ENCODE results near the gene LPAR3.
"Not testable (repeated sequence)": the region's sequence is repeated elsewhere in the genome, so short reads cannot be mapped to it uniquely, and the experiment has no call there.

The LPAR3 gene

DNA sequence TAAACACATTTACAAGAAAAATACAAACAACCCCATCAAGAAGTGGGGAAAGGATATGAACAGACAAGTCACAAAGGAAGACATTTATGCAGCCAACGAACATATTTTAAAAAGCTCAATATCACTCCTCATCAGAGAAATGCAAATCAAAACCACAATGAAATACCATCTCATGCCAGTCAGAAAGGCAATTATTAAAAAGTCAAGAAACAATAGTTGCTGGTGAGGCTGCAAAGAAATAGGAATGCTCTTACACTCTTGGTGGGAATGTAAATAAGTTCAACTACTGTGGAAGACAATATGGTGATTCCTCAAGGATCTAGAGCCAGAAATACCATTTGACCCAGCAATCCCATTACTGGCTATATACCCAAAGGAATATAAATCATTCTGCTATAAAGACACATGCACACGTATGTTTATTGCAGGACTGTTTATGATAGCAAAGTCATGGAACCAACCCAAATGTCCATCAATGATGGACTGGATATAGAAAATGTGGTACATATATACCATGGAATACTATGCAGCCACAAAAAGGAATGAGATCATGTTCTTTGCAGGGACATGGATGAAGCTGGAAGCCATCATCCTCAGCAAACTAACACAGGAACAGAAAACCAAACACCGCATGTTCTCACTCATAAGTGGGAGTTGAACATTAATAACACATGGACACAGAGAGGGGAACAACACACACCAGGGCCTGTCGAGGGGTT is 15.9 kb upstream of the LPAR3 start:
- H3K27ac ChIP-seq; DNase-seq (ENCODE audit: low read depth, low spot score): not testable (repeated sequence)

DNA sequence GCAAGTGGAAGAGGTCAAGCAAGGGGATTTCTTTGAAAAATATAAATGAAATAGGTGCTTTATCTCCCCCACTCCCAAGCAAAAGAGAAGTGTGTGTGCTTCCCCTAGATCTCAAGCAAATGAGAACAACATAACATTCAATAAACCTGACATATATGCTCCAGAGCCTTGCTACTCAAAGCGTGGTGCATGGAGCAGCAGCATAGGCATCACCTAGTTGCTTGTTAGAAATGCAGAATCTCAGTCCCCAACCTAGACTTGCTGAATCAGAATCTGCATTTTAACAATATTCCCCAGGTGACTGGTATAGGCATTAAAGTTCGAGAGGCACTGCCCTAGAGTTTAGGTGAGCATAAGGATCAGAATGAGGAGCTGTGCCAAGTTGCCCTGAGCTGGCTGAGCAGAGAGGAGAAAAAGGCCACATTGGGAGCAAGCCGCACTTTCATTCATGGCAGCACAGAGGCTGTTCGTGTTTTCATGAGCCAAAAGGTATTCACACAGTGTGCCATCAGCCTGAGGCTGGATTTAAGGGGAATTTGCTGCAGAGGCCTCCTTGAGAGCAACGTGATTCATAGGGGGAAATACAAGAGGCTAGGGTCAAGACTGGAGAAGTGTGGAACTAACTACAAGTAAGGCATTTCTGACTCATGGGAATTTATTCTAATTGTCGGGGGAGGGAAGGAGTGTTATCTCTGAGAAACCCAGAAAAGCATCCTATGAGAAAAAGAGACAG is 14.3 kb upstream of the LPAR3 start:
- DNase-seq (ENCODE audit: low read depth, low spot score): peak; percentile 69
- H3K27ac ChIP-seq: peak overlapping the region; percentile 15

- not testable (repeated sequence) for H3K27ac ChIP-seq; DNase-seq (ENCODE audit: low read depth, low spot score)
Observed at GRCh38 chr1:84902727-84903126, 9.7 kb upstream of the LPAR3 start.

GRCh38 chr1:84899969-84900368 is 7.0 kb upstream of the LPAR3 start:
- no peak overlapping the region for H3K27ac ChIP-seq
- no peak for DNase-seq (ENCODE audit: low read depth, low spot score)

DNA sequence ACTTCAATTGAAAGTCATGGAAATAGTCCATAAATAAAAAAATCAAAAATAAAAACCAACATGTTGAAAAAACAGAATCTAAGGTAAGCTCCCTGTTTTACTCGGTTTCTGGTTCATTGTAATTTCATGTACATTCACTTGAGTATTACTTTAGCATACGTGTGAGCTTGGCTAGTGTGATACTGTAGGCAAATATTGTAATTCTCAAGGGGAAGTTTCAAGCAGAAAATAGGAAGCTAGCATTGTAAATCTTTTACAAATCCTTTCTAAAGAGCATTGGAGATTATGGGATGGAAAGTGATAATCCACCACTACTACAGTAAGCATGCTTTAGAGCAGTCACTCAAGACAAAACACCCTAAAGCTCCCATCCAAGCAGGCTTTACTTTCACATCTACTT is 3.3 kb upstream of the LPAR3 start:
- no peak overlapping the region for H3K27ac ChIP-seq
- DNase-seq (ENCODE audit: low read depth, low spot score): no peak

DNA sequence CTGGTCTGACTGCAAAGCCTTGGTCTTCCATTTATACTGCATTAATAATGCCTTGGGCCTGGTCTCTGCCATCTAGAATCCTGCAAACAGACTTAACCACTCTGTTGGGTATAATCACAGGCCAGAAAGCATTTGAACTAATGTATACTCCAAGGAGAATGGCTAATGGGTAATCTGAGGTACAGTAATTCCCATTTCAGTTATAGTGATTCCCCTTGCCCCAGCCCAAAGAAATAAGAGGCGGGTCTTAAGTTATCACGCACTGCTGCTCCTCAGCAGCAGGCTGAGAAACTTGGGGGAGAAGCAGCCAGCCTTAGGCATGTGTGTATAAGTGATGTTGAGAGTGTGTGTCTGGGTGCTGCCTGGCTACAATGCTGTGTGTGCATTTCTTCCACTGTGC is 2.4 kb downstream of the LPAR3 start:
- H3K27ac ChIP-seq: peak overlapping the region; percentile 91
- DNase-seq (ENCODE audit: low read depth, low spot score): no peak

GRCh38 chr1:84889437-84889836 is 3.6 kb downstream of the LPAR3 start:
- peak overlapping the region; percentile 91 for H3K27ac ChIP-seq
- DNase-seq (ENCODE audit: low read depth, low spot score): no peak

GRCh38 chr1:84888753-84889152 is 4.3 kb downstream of the LPAR3 start:
- peak; percentile 88 for DNase-seq (ENCODE audit: low read depth, low spot score)
- H3K27ac ChIP-seq: peak overlapping the region; percentile 91

GRCh38 chr1:84887261-84887934 is 5.6 kb downstream of the LPAR3 start:
- peak overlapping the region; percentile 91 for H3K27ac ChIP-seq
- DNase-seq (ENCODE audit: low read depth, low spot score): peak; percentile 94

- peak overlapping the region; percentile 69 for H3K27ac ChIP-seq
- DNase-seq (ENCODE audit: low read depth, low spot score): no peak
Observed at GRCh38 chr1:84885469-84885868, 7.5 kb downstream of the LPAR3 start.

- H3K27ac ChIP-seq: peak overlapping the region; percentile 69
- DNase-seq (ENCODE audit: low read depth, low spot score): no peak
Observed at GRCh38 chr1:84884671-84885389, 8.2 kb downstream of the LPAR3 start.

DNA sequence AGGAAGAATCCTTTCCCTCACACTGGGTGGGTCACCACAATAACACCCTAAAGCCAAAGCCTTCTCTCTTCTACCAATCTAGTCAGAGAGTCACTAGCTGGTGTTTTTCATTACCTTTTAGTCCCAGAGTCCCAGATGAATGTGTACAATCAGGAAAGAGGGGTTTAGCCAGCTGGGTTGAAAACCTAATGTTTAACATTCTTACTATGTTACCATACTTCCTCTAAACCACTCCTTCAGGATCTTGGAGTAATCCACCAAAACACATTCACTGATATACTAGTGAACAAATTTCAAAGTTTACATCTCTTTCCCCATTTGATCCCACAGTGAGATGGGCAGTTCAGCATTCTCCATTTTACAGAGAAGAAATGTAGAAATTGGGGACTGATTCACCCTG is 9.7 kb downstream of the LPAR3 start:
- no peak for DNase-seq (ENCODE audit: low read depth, low spot score)
- peak overlapping the region; percentile 69 for H3K27ac ChIP-seq

GRCh38 chr1:84877592-84877991 is 15.4 kb downstream of the LPAR3 start:
- no peak overlapping the region for H3K27ac ChIP-seq
- DNase-seq (ENCODE audit: low read depth, low spot score): no peak

GRCh38 chr1:84876353-84876752 is 16.7 kb downstream of the LPAR3 start:
- H3K27ac ChIP-seq: no peak overlapping the region
- DNase-seq (ENCODE audit: low read depth, low spot score): no peak

DNA sequence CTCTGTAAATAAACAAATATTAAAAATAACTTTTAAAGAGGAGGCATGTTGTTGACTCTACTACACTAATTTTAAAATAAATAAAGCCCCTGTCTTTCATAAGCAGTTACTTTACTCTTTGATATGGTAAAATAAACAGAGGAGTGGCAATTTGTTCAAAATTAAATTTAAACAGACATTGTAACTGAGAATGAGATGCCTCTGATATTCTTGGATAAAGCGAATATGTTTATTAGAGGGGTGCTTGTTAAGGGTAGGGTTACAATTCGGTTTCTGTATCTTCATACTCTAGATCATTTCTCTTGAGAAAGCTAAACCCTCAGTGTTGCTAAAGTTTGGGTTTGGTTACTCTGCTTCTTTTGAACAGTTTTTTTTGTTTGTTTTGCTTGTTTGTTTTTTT is 19.6 kb downstream of the LPAR3 start:
- DNase-seq (ENCODE audit: low read depth, low spot score): no peak
- no peak overlapping the region for H3K27ac ChIP-seq

GRCh38 chr1:84872696-84873355 is 20.2 kb downstream of the LPAR3 start:
- no peak overlapping the region for H3K27ac ChIP-seq
- no peak for DNase-seq (ENCODE audit: low read depth, low spot score)

DNA sequence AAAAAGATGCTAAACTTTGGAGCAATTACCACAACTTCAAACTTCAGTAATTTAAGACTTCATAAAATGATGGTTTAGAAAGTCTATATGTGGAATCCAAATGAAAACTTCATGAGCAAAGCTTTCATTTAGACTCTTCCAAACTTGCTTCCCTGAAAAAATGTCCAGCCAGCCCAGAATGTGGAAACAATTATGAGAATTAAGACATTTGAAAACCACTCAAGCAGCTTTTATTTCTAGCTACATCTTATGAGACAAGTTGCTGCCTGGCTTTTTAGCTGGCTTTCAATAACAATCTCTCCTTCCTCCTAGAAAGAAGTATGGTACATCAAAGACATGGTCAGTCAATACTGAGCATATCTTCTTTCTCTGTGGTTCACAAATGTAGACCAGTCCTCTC is 21.8 kb downstream of the LPAR3 start:
- no peak overlapping the region for H3K27ac ChIP-seq
- no peak for DNase-seq (ENCODE audit: low read depth, low spot score)

DNA sequence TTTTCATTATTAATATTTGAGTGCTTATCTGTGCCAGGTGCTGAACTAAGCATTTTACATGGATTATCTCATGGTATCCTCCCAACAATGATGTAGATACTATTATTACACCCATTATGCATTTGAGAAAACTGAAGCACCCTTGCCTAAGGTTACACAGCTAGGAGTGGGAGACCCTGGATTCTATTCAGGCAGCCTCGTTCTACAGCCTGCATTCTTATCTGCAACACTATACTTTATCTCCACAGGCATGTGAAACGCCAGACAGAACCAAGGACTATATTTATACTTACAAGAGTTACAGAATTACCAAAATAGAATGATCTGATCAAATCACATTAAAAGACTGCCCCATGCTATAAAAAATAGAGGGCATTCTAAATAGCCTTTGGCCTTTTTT is 22.4 kb downstream of the LPAR3 start:
- no peak for DNase-seq (ENCODE audit: low read depth, low spot score)
- H3K27ac ChIP-seq: no peak overlapping the region

- no peak for DNase-seq (ENCODE audit: low read depth, low spot score)
Observed at GRCh38 chr1:84869720-84870119, 23.3 kb downstream of the LPAR3 start.

DNA sequence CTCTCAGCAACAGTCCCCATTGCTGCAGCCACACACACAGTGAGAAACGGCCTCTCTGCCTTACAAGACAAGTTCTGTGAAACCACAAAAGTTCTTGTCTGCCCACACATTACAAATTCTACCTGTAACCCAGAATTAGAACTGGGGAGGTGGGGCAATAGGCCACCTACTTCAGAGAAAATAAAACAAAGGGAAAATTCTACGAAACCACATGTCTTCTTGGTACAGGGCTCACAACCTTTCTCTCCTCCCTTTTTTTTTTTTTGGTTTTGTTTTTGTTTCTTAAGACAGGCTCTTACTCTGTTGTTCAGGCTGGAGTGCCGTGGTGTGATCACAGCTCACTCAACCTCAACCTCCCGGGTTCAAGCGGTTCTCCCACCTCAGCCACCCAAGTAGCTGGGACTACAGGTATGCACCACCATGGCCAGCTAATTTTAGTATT is 30.2 kb downstream of the LPAR3 start:
- H3K27ac ChIP-seq: no peak overlapping the region
- no peak for DNase-seq (ENCODE audit: low read depth, low spot score)

More at GRCh38 chr1:84869720-84870119, 23.3 kb downstream of the LPAR3 start:
- no peak overlapping the region for H3K27ac ChIP-seq
